ENCODE results near the gene ADCY5.

GRCh38 chr3:123371859-123372685, 76.8 kb downstream of the ADCY5 start:
- TF ChIP-seq JUND (IDR thresholded peaks at IDR 0.05), result no peak
- TF ChIP-seq, protein P1, sequence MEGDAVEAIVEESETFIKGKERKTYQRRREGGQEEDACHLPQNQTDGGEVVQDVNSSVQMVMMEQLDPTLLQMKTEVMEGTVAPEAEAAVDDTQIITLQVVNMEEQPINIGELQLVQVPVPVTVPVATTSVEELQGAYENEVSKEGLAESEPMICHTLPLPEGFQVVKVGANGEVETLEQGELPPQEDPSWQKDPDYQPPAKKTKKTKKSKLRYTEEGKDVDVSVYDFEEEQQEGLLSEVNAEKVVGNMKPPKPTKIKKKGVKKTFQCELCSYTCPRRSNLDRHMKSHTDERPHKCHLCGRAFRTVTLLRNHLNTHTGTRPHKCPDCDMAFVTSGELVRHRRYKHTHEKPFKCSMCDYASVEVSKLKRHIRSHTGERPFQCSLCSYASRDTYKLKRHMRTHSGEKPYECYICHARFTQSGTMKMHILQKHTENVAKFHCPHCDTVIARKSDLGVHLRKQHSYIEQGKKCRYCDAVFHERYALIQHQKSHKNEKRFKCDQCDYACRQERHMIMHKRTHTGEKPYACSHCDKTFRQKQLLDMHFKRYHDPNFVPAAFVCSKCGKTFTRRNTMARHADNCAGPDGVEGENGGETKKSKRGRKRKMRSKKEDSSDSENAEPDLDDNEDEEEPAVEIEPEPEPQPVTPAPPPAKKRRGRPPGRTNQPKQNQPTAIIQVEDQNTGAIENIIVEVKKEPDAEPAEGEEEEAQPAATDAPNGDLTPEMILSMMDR (IDR thresholded peaks at IDR 0.05 in 2 of 3, conservative IDR thresholded peaks at IDR 0.05 in 1 of 3; ENCODE audit: borderline replicate concordance in 1 of 3, insufficient read depth in 1 of 3, low read depth in 2 of 3, low read length in 2 of 3), result no peak
- TF ChIP-seq EZH2 (IDR thresholded peaks at IDR 0.05), result no peak
- no peak for TF ChIP-seq EZH2phosphoT487 (IDR thresholded peaks at IDR 0.05; ENCODE audit: borderline replicate concordance)
- TF ChIP-seq POLR2AphosphoS5 (IDR thresholded peaks at IDR 0.05; ENCODE audit: low read depth, low read length), result no peak
